ENCODE data around the gene SESN2. TPM values are rescaled to one million over a fixed set of nuclear protein-coding genes. Genes with fewer than 3 reads are reported as not detected.
"Not testable (repeated sequence)": the region's sequence is repeated elsewhere in the genome, so short reads cannot be mapped to it uniquely, and the experiment has no call there.

Gene SESN2
- total RNA-seq, 1 experiment from 2014 or later, result 16.0 TPM

DNA sequence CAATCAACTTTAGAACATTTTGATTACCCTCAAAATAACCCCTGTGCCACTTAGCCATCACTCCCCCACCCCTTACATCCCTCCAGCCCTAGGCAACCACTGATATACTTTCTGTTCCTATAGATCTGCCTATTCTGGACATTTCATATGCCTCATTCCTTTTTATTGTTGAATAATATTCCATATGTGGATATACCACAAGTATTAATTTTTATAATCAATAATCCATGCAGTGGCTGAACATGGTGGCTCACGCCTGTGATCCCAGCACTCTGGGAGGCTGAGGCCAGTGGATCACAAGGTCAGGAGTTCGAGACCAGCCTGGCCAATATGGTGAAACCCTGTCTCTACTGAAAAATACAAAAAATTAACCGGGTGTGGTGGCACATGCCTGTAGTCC is 49.4 kb downstream of the SESN2 start:
- H3K4me3 ChIP-seq, result no peak overlapping the region
- H3K27ac ChIP-seq, result no peak overlapping the region
- peaks cover under 1% of the 10 kb centered on the region for H3K4me1 ChIP-seq (replicated peaks)
- H3K9me3 ChIP-seq (replicated peaks), result no peaks in the 10 kb centered on the region
- DNase-seq (ENCODE audit: low read depth in 1 of 2, low spot score in 2 of 2), result no peak
- H3K36me3 ChIP-seq, result no peaks in the 10 kb centered on the region
- H3K27me3 ChIP-seq (replicated peaks), result no peaks in the 10 kb centered on the region; the same call in 1 of the 2 replicates

DNA sequence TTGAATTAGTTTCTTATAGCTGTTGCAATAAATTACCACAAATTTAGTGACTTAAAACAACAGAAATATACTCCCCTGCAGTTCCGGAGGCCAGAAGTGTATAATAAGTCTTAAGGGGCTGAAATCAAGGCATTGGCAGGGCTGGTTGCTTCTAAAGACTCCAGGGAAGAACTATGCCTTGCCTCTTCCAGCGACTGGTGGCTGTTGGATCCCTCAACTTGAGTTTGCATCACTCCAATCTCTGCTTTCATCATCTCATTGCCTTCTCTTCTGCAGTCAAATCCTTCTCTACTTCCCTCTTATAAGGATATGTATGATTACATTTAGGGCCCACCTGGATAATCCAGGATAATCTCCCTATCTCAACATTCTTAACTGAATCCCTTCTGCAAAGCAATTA is 50.4 kb downstream of the SESN2 start:
- Histone ChIP-seq H3K4me3 (no peak overlapping the region), H3K27me3 (replicated peaks) (no peaks in the 10 kb centered on the region; the same call in 1 of the 2 replicates), H3K4me1 (replicated peaks) (peaks cover 4% of the 10 kb centered on the region), H3K27ac (no peak overlapping the region), H3K36me3 (no peaks in the 10 kb centered on the region), H3K9me3 (replicated peaks) (no peaks in the 10 kb centered on the region)
- DNase-seq (ENCODE audit: low read depth in 1 of 2, low spot score in 2 of 2), result no peak

DNA sequence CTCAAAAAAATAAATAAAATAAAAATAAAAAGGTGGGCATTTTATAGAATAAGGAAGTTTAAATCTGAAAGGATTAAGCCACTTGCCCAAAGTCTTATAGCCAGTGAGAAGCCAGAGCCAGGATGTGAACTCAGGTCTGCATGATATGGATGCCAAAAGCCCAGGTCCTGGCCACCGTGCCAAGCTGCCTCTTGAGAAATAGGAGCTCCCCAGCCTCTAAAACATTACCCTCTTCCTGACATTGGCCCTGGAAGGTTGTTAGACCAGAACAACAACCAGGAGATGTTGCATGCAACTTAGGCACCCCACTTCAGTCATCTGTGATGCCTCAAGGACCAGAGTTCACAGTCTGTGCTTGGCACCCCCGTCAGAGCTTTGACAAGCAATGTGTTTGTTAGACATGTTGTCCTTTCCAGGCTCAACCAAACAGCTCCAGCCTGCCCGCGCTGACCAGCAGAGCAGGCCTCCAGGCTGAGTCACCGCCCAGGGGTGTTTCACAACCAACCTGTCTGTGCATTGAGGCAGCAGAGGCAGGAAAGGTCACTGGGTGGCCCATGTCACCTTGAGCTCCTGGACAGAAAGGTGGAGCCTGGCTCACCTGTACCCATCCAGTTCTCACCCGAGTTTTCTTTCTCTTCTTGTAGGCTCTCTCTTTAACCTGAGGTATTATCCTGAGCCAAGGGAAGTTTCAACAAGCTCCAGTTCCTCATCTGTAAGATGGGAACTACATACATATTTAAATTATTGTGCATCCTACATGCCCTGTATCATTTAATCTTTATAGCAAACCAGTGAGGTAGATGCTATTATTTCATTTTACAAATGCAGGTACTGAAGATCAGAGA is 54.6 kb downstream of the SESN2 start:
- peaks cover 4% of the 10 kb centered on the region for H3K4me1 ChIP-seq (replicated peaks)
- DNase-seq (ENCODE audit: low read depth in 1 of 2, low spot score in 2 of 2), result peak in 1 of 2 experiments; percentile 50
- H3K9me3 ChIP-seq (replicated peaks), result no peaks in the 10 kb centered on the region
- no peaks in the 10 kb centered on the region for H3K27me3 ChIP-seq (replicated peaks)
- H3K4me3 ChIP-seq, result no peak overlapping the region
- no peak overlapping the region for H3K27ac ChIP-seq
- H3K36me3 ChIP-seq, result no peaks in the 10 kb centered on the region

DNA sequence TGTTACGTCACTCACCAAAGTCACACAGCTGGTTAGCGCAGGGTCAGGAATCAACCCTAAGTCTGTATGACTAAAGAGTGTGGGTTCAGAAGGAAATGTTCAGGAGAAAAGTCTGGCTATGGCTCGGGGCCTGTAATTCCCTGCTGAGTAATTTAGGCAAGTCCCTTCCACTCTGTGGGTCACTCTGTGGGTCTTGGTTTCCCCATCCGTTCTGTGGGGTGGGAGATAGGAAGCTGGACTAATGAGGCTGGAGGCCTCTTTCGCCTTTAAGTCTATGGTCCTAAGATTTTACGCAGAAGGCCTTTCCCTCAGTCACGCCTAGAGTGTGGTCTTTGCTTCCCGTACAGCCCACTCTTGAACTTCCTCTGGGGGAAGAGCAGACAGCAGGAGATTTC is 55.2 kb downstream of the SESN2 start:
- H3K27me3 ChIP-seq (replicated peaks), result no peaks in the 10 kb centered on the region
- no peaks in the 10 kb centered on the region for H3K36me3 ChIP-seq
- H3K27ac ChIP-seq, result no peak overlapping the region
- no peak for DNase-seq (ENCODE audit: low read depth in 1 of 2, low spot score in 2 of 2)
- H3K4me1 ChIP-seq (replicated peaks), result peaks cover 4% of the 10 kb centered on the region
- no peaks in the 10 kb centered on the region for H3K9me3 ChIP-seq (replicated peaks)
- H3K4me3 ChIP-seq, result no peak overlapping the region

DNA sequence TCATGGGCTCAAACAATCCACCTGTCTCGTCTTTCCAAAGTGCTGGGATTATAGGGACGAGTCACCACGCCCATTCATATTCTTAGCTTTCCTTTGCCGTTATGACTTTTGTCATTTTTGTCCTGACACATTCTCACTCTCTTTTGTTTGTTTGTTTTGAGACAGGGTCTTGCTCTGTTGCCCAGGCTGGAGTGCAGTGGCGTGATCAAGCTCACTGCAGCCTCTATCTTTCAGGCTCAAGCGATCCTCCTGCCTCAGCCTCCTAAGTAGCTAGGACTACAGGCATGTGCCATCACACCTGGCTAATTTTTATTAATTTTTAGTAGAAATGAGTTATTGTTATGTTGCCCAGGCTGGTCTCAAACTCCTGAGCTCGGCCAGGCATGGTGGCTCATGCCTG is 57.7 kb downstream of the SESN2 start:
- Histone ChIP-seq H3K36me3 (no peaks in the 10 kb centered on the region), H3K9me3 (replicated peaks) (no peaks in the 10 kb centered on the region), H3K4me1 (replicated peaks) (peaks cover 4% of the 10 kb centered on the region), H3K4me3 (no peak overlapping the region), H3K27me3 (replicated peaks) (no peaks in the 10 kb centered on the region), H3K27ac (no peak overlapping the region)
- DNase-seq (ENCODE audit: low read depth in 1 of 2, low spot score in 2 of 2), result no peak

DNA sequence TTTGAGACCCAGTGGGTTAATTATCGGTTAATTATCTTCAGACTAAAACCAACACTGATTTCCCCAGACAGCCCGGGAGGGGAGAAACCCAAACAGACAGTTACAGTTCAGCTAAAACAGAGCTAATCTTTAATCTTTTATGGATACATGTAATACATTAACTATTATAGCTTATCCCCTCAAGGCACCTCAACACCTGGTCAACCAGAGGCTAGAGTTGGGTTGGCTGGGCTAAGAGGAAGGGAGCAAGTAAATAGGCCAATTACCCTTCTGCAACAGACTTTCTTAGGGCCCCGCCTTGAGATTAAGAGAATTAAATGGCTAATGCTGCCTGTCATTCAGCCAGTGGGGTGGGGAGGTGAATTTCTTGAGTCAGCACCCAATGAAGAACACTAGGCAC is 62.9 kb downstream of the SESN2 start:
- Histone ChIP-seq H3K36me3 (no peaks in the 10 kb centered on the region), H3K27me3 (replicated peaks) (no peaks in the 10 kb centered on the region), H3K4me3 (no peak overlapping the region), H3K27ac (no peak overlapping the region), H3K4me1 (replicated peaks) (no peaks in the 10 kb centered on the region), H3K9me3 (replicated peaks) (no peaks in the 10 kb centered on the region)
- no peak for DNase-seq (ENCODE audit: low read depth in 1 of 2, low spot score in 2 of 2)

DNA sequence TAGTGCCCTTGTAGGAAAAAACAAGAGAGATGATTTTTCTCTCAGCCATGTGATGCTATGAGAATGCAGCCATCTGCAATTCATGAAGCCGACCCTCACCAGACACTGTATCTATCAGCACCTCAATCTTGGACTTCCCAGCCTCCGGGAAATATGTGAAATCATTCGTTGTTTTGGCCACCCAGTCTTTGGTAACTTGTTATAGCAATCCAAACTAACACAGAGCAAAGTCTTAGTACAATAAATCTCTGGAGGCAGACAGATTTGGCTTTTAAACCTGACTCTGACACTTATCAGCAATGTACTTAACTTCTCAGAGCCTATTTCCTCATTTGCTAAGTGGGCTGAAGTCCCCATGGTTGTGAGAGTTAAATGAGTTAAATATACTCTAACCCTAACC is 64.4 kb downstream of the SESN2 start:
- H3K27me3 ChIP-seq (replicated peaks), result no peaks in the 10 kb centered on the region
- no peak overlapping the region for H3K27ac ChIP-seq
- peaks cover 6% of the 10 kb centered on the region; the same call in 1 of the 2 replicates for H3K4me1 ChIP-seq (replicated peaks)
- no peaks in the 10 kb centered on the region for H3K36me3 ChIP-seq
- no peak for DNase-seq (ENCODE audit: low read depth in 1 of 2, low spot score in 2 of 2)
- H3K4me3 ChIP-seq, result no peak overlapping the region
- no peaks in the 10 kb centered on the region for H3K9me3 ChIP-seq (replicated peaks)

DNA sequence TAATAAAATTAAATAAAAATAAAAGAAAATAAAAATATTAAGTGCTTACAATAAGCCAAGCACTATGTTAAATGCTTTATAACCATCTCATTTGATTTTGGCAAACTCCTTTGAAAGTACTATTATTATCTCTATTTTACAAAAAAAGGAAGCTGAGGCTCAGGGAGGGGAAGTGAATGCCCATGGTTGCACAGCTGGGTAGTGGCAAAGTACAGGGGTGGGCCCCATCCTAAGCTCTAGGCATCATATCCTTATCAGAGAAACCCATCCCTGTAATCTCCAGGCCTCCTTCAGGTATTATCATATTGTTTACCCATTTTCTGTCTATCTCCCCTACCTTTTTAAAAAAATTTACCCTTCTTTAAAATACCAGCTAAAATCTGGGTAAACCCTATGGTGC is 67.2 kb downstream of the SESN2 start:
- H3K4me3 ChIP-seq, result no peak overlapping the region
- no peak overlapping the region for H3K27ac ChIP-seq
- no peaks in the 10 kb centered on the region for H3K27me3 ChIP-seq (replicated peaks)
- no peaks in the 10 kb centered on the region for H3K9me3 ChIP-seq (replicated peaks)
- peaks cover 9% of the 10 kb centered on the region for H3K36me3 ChIP-seq
- peaks cover 12% of the 10 kb centered on the region for H3K4me1 ChIP-seq (replicated peaks)
- no peak for DNase-seq (ENCODE audit: low read depth in 1 of 2, low spot score in 2 of 2)

DNA sequence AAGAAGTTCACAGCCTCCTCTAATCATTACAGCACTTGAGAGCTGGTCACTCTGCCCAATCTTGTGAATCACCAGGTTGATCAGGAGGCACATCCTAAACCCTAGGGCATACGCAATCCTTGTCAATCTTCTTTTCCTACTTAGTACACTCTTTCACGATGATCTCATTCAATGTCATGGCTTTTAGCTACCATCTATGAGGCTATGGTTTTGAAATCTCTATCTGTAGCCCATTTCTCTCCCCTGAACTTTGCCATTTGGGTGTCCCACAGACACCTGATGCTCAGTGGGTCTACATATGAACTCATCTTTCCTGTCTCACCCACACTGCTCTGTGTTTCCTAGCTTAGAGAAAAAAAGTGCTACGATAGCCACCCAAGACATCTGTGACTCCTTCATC is 67.7 kb downstream of the SESN2 start:
- peaks cover 12% of the 10 kb centered on the region for H3K4me1 ChIP-seq (replicated peaks)
- H3K27me3 ChIP-seq (replicated peaks), result no peaks in the 10 kb centered on the region
- H3K9me3 ChIP-seq (replicated peaks), result no peaks in the 10 kb centered on the region
- peaks cover 13% of the 10 kb centered on the region for H3K36me3 ChIP-seq
- no peak for DNase-seq (ENCODE audit: low read depth in 1 of 2, low spot score in 2 of 2)
- no peak overlapping the region for H3K4me3 ChIP-seq
- no peak overlapping the region for H3K27ac ChIP-seq

DNA sequence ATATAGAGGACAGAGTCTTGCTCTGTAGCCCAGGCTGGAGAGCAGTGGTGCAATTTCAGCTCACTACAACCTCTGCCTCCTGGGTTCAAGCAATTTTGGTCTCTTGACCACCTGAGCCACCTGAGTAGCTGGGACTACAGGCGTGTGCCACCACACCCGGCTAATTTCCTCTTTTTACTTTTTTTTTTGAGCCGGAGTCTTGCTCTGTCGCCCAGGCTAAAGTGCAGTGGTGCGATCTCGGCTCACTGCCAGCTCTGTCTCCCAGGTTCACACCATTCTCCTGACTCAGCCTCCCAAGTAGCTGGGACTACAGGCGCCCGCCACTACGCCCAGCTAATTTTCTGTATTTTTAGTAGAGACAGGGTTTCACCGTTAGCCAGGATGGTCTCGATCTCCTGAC is 68.1 kb downstream of the SESN2 start:
- Histone ChIP-seq H3K36me3 (peaks cover 16% of the 10 kb centered on the region), H3K4me1 (replicated peaks) (peaks cover 12% of the 10 kb centered on the region)
- DNase-seq (ENCODE audit: low read depth in 1 of 2, low spot score in 2 of 2); H3K9me3 ChIP-seq (replicated peaks); H3K27ac ChIP-seq; H3K4me3 ChIP-seq; H3K27me3 ChIP-seq (replicated peaks): not testable (repeated sequence)

DNA sequence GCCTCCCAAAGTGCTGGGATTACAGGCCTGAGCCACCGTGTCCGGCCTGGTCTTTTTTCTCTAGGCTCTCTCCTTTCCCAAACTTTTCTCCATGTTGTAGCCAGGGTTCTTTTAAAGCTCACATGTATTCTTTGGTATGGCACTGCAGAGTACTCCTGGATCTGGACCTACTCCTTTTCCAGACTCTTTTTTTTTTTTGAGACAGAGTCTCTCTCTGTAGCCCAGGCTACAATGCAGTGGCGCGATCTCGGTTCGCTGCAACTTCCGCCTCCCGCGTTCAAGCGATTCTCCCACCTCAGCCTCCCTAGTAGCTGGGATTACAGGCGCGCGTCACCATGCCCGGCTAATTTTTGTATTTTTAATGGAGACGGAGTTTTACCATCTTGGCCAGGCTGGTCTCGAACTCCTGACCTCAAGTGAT is 68.9 kb downstream of the SESN2 start:
- Histone ChIP-seq H3K27me3 (replicated peaks) (no peaks in the 10 kb centered on the region), H3K4me1 (replicated peaks) (peaks cover 12% of the 10 kb centered on the region), H3K36me3 (peaks cover 24% of the 10 kb centered on the region), H3K4me3 (peak overlapping the region; percentile 48), H3K27ac (peak overlapping the region; percentile 79), H3K9me3 (replicated peaks) (no peaks in the 10 kb centered on the region)
- DNase-seq (ENCODE audit: low read depth in 1 of 2, low spot score in 2 of 2), result no peak

DNA sequence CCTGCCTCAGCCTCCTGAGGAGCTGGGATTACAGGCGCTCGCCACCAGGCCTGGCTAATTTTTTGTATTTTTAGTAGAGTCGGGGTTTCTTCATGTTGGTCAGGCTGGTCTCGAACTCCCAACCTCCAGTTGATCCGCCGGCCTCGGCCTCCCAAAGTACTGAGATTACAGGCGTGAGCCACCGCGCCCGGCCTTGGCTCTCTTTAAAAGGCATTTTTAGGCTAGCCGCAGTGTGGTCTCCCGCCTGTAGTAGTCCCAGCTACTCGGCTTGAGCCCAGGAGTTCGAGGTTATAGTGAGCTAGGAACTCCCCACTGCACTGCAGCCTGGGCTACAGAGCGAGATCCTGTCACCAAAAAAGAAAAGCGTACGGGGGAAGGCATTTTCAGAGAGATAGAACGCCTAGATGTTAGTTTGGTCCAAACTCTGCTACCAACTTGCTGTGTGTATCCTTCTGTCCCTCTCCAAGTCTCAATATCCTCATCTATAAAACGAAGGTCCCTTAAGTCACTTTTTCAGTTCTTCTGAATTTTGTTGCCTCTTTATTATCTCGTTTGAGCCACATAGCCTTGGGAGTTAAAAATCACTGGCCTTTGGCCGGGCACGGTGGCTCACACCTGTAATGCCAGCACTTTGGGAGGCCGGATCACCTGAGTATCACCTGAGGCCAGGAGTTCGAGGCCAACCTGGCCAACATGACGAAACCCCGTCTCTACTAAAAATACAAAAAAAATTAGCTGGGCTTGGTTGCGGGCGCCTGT is 70.3 kb downstream of the SESN2 start:
- peak overlapping the region; percentile 48 for H3K4me3 ChIP-seq
- H3K4me1 ChIP-seq (replicated peaks), result peaks cover 12% of the 10 kb centered on the region
- H3K36me3 ChIP-seq, result peaks cover 38% of the 10 kb centered on the region
- DNase-seq (ENCODE audit: low read depth in 1 of 2, low spot score in 2 of 2), result peak; percentile 49 to 59
- no peaks in the 10 kb centered on the region for H3K9me3 ChIP-seq (replicated peaks)
- H3K27ac ChIP-seq, result peak overlapping the region; percentile 79
- no peaks in the 10 kb centered on the region for H3K27me3 ChIP-seq (replicated peaks)

All from SJSA1 (cell line).